ENCODE results near the gene HOXA11. TPM values are rescaled to one million over a fixed set of nuclear protein-coding genes. Genes with fewer than 3 reads are reported as not detected.

HOXA11 gene
- total RNA-seq, 1 donor from 2014 or later = not detected

GRCh38 chr7:27198138-27198841, 13.3 kb upstream of the HOXA11 start:
- no peak for ATAC-seq (ENCODE audit: poor library complexity)
- no peak for DNase-seq
- intact Hi-C loops (cut with DNase I) = loop anchor here (10.0 kb wide), 2 partner anchors 827 to 877 kb away; no protein-coding TSS in a partner anchor

GRCh38 chr7:27197137-27198042, 12.4 kb upstream of the HOXA11 start:
- intact Hi-C loops (cut with DNase I) = loop anchor here (10.0 kb wide), 2 partner anchors 827 to 877 kb away; no protein-coding TSS in a partner anchor
- ATAC-seq (ENCODE audit: poor library complexity) = no peak

GRCh38 chr7:27196287-27196767, 11.3 kb upstream of the HOXA11 start:
- ATAC-seq (ENCODE audit: poor library complexity) (peak; percentile 53), DNase-seq (peak; percentile 91)
- intact Hi-C loops (cut with DNase I) = loop anchor here (10.0 kb wide), 2 partner anchors 828 to 878 kb away; no protein-coding TSS in a partner anchor

More at GRCh38 chr7:27197137-27198042, 12.4 kb upstream of the HOXA11 start:
- DNase-seq = no peak

- no peak for DNase-seq
- intact Hi-C loops (cut with DNase I) = loop anchor here (10.0 kb wide), 2 partner anchors 830 to 880 kb away; no protein-coding TSS in a partner anchor
- ATAC-seq (ENCODE audit: poor library complexity) = no peak
Measured at GRCh38 chr7:27194686-27195379, 9.8 kb upstream of the HOXA11 start.

GRCh38 chr7:27194002-27194352, 8.9 kb upstream of the HOXA11 start:
- intact Hi-C loops (cut with DNase I) = loop anchor here (10.0 kb wide), 2 partner anchors 831 to 881 kb away; no protein-coding TSS in a partner anchor
- no peak for DNase-seq
- no peak for ATAC-seq (ENCODE audit: poor library complexity)

- DNase-seq = no peak
- ATAC-seq (ENCODE audit: poor library complexity) = no peak
- intact Hi-C loops (cut with DNase I) = loop anchor here (10.0 kb wide), 2 partner anchors 831 to 881 kb away; no protein-coding TSS in a partner anchor
Measured at GRCh38 chr7:27193335-27194001, 8.4 kb upstream of the HOXA11 start.

- intact Hi-C loops (cut with DNase I) = loop anchor here (10.0 kb wide), 2 partner anchors 832 to 882 kb away; no protein-coding TSS in a partner anchor
- ATAC-seq (ENCODE audit: poor library complexity) (no peak), DNase-seq (no peak)
Measured at GRCh38 chr7:27192546-27193334, 7.7 kb upstream of the HOXA11 start.

GRCh38 chr7:27191833-27192545, 7.0 kb upstream of the HOXA11 start:
- intact Hi-C loops (cut with DNase I) = loop anchor here (10.0 kb wide), 2 partner anchors 833 to 883 kb away; no protein-coding TSS in a partner anchor
- ATAC-seq (ENCODE audit: poor library complexity) (no peak), DNase-seq (no peak)

- intact Hi-C loops (cut with DNase I) = loop anchor here (10.0 kb wide), 2 partner anchors 834 to 884 kb away; no protein-coding TSS in a partner anchor
- DNase-seq = no peak
- no peak for ATAC-seq (ENCODE audit: poor library complexity)
Measured at GRCh38 chr7:27191161-27191731, 6.2 kb upstream of the HOXA11 start.

GRCh38 chr7:27189997-27190748, 5.1 kb upstream of the HOXA11 start:
- DNase-seq (no peak), ATAC-seq (ENCODE audit: poor library complexity) (no peak)
- intact Hi-C loops (cut with DNase I) = loop anchor here (10.0 kb wide), 2 partner anchors 835 to 885 kb away; no protein-coding TSS in a partner anchor

- intact Hi-C loops (cut with DNase I) = no loop called here
- no peak for DNase-seq
- ATAC-seq (ENCODE audit: poor library complexity) = no peak
Measured at GRCh38 chr7:27189295-27189996, 4.4 kb upstream of the HOXA11 start.

- no peak for DNase-seq
- no peak for ATAC-seq (ENCODE audit: poor library complexity)
- intact Hi-C loops (cut with DNase I) = no loop called here
Measured at GRCh38 chr7:27188386-27189294, 3.6 kb upstream of the HOXA11 start.

GRCh38 chr7:27187475-27188385, 2.7 kb upstream of the HOXA11 start:
- no peak for ATAC-seq (ENCODE audit: poor library complexity)
- intact Hi-C loops (cut with DNase I) = no loop called here
- no peak for DNase-seq
